ACC112 (cell line): ENCODE results near the gene TMEM121B.

Experiments used
- H2AFZ ChIP-seq: fragments of 200-600 bp; sonication (generic); one replicate; pipeline ENCODE4 v1.6.0; 2017; ENCODE audit warnings: antibody characterized with exemption, low read length; ENCODE audit not compliant: unreplicated experiment
- H3K27ac ChIP-seq: fragments of 200-600 bp; sonication (generic); 2 replicates; pipeline ENCODE4 v1.5.1; 2014; ENCODE audit warnings: low read depth, mild to moderate bottlenecking, antibody characterized with exemption, low read length, moderate library complexity
- H3K27me3 ChIP-seq: fragments of 200-600 bp; sonication (generic); 2 replicates; pipeline ENCODE4 v1.6.1; 2014; ENCODE audit warnings: mild to moderate bottlenecking, antibody characterized with exemption, low read length, moderate library complexity, mixed read lengths; ENCODE audit not compliant: insufficient read depth
- H3K36me3 ChIP-seq: fragments of 200-600 bp; sonication (generic); 2 replicates; pipeline ENCODE4 v1.6.1; 2016; ENCODE audit warnings: mild to moderate bottlenecking, antibody characterized with exemption, low read length, moderate library complexity, mixed read lengths; ENCODE audit not compliant: insufficient read depth
- H3K4me1 ChIP-seq: fragments of 200-600 bp; sonication (generic); one replicate; pipeline ENCODE4 v1.6.1; 2016; ENCODE audit warnings: low read length, mixed read lengths; ENCODE audit not compliant: insufficient read depth, unreplicated experiment, control insufficient read depth
- H3K4me3 ChIP-seq: fragments of 200-600 bp; sonication (generic); 2 replicates; pipeline ENCODE4 v1.5.1; 2014; ENCODE audit warnings: mild to moderate bottlenecking, low read depth, low read length
- H3K79me2 ChIP-seq: fragments of 200-600 bp; sonication (generic); one replicate; pipeline ENCODE4 v1.6.0; 2016; ENCODE audit warnings: low read length; ENCODE audit not compliant: control insufficient read depth, unreplicated experiment, insufficient read depth

TMEM121B gene

GRCh38 chr22:17102297-17102667, 18.9 kb downstream of the TMEM121B start:
- Histone ChIP-seq H3K36me3 (no peaks in the 10 kb centered on the region), H3K4me1 (no peaks in the 10 kb centered on the region), H3K27ac (no peak overlapping the region), H3K4me3 (no peak overlapping the region), H2AFZ (no peak overlapping the region), H3K79me2 (no peaks in the 10 kb centered on the region), H3K27me3 (no peaks in the 10 kb centered on the region)

GRCh38 chr22:17101475-17102296, 19.5 kb downstream of the TMEM121B start:
- no peaks in the 10 kb centered on the region for H3K36me3 ChIP-seq
- no peak overlapping the region for H3K27ac ChIP-seq

GRCh38 chr22:17100621-17101020, 20.5 kb downstream of the TMEM121B start:
- no peaks in the 10 kb centered on the region for H3K36me3 ChIP-seq
- H3K4me3 ChIP-seq, result no peak overlapping the region
- H3K4me1 ChIP-seq, result no peaks in the 10 kb centered on the region
- no peak overlapping the region for H2AFZ ChIP-seq
- no peaks in the 10 kb centered on the region for H3K27me3 ChIP-seq
- H3K79me2 ChIP-seq, result no peaks in the 10 kb centered on the region
- H3K27ac ChIP-seq, result no peak overlapping the region

More at GRCh38 chr22:17101475-17102296, 19.5 kb downstream of the TMEM121B start:
- Histone ChIP-seq H2AFZ (no peak overlapping the region), H3K27me3 (no peaks in the 10 kb centered on the region), H3K4me3 (no peak overlapping the region), H3K79me2 (no peaks in the 10 kb centered on the region), H3K4me1 (no peaks in the 10 kb centered on the region)

DNA sequence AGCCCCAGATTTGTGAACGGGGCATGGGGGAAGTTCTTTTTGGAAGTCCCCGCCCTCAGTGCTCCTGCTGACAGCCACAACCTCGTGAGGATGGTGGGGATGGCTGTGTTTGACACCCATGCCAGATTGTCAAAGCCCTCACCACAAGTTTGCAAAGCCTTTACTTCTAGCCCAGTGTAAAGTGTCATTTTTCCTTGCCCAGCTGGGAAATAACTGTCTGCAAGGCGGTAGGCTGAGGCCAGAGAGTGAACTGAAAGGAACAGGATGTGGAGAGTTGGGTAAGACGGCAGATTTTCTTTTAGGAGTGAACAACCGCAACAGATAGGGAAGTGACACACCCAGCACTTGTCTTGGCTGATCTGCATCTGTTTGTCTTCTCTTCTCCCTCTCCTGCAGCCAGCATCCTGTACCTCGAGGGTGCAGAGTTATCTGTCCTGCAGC, 22.8 kb downstream of the TMEM121B start:
- Histone ChIP-seq H3K27ac (no peak overlapping the region), H3K36me3 (no peaks in the 10 kb centered on the region)

GRCh38 chr22:17097701-17098100, 23.5 kb downstream of the TMEM121B start:
- no peak overlapping the region for H3K27ac ChIP-seq
- H3K36me3 ChIP-seq, result no peaks in the 10 kb centered on the region
- H3K79me2 ChIP-seq, result peaks cover 8% of the 10 kb centered on the region
- H3K4me3 ChIP-seq, result no peak overlapping the region
- H2AFZ ChIP-seq, result no peak overlapping the region
- no peaks in the 10 kb centered on the region for H3K27me3 ChIP-seq
- no peaks in the 10 kb centered on the region for H3K4me1 ChIP-seq

More for the DNA sequence above, 22.8 kb downstream of the TMEM121B start:
- H3K4me1 ChIP-seq, result no peaks in the 10 kb centered on the region
- H2AFZ ChIP-seq, result no peak overlapping the region
- H3K79me2 ChIP-seq, result peaks cover 3% of the 10 kb centered on the region
- no peaks in the 10 kb centered on the region for H3K27me3 ChIP-seq
- H3K4me3 ChIP-seq, result no peak overlapping the region

GRCh38 chr22:17097062-17097461, 24.1 kb downstream of the TMEM121B start:
- no peaks in the 10 kb centered on the region for H3K27me3 ChIP-seq
- no peak overlapping the region for H2AFZ ChIP-seq
- peaks cover 11% of the 10 kb centered on the region for H3K79me2 ChIP-seq
- H3K36me3 ChIP-seq, result no peaks in the 10 kb centered on the region
- H3K27ac ChIP-seq, result no peak overlapping the region
- H3K4me3 ChIP-seq, result no peak overlapping the region
- H3K4me1 ChIP-seq, result no peaks in the 10 kb centered on the region

DNA sequence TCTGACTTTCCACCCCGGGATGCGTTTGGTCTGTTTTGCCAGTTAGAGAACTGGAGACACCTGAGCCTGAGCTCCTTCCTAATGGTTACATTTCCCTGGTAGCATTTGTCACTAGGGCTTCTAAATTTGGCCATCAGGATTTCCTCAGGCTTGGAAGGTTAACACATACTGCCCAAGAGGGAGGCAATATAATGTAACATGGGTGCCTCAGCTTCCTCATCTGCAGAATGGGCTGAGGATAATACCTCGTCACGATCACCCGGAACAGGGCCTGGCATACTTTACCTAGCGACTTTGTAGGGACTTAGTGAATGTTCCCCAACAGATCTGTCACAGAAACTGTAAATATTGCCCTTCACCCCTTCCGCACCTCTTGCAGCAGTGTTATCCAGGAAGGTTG, 25.1 kb downstream of the TMEM121B start:
- Histone ChIP-seq H3K27ac (no peak overlapping the region), H2AFZ (no peak overlapping the region), H3K79me2 (peaks cover 15% of the 10 kb centered on the region), H3K4me1 (no peaks in the 10 kb centered on the region), H3K27me3 (no peaks in the 10 kb centered on the region), H3K36me3 (no peaks in the 10 kb centered on the region), H3K4me3 (no peak overlapping the region)

DNA sequence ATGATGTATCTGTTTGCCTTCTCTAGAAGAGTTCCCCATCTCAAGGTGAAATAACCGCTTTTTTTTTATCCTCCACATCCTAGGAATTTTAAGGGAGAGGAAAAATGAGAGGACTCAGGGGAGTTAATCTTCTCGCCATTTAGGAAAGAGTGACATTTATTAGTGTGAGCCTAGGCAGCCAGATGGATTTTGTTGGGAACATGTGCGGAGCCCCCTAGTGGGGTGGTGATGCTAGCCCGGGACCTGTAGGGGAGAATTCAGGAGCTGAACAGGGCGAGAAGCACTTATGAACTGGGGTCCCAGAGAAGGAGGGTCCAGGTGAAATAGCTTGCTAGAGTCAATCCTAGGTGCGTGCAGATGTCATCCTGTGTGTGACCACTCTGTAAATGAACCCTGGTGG, 25.6 kb downstream of the TMEM121B start:
- Histone ChIP-seq H3K79me2 (peaks cover 20% of the 10 kb centered on the region), H3K36me3 (no peaks in the 10 kb centered on the region), H3K4me1 (no peaks in the 10 kb centered on the region), H2AFZ (no peak overlapping the region), H3K4me3 (no peak overlapping the region), H3K27ac (no peak overlapping the region), H3K27me3 (no peaks in the 10 kb centered on the region)

DNA sequence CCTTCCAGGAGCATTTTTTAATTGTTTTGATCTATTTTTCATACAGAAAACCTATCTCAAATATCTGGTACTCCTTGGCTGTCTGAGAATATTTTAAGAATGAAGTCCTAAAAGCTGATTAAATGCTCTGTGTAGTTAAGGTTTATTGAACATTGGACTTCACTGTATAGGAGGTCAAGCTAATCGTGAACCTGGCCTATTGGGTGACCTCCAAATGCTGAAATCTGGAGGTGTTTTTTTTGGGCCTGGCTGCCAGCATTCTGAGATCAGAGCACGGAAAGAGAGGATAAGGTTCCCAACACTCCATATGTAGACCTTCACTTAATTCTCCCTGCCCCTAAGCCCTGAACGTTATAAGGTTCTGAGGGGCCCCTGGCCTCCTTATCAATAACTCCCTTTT, 28.1 kb downstream of the TMEM121B start:
- Histone ChIP-seq H3K4me1 (no peaks in the 10 kb centered on the region), H3K27ac (no peak overlapping the region), H2AFZ (no peak overlapping the region), H3K27me3 (no peaks in the 10 kb centered on the region), H3K36me3 (no peaks in the 10 kb centered on the region), H3K4me3 (no peak overlapping the region), H3K79me2 (peaks cover 25% of the 10 kb centered on the region)

GRCh38 chr22:17091851-17092250, 29.3 kb downstream of the TMEM121B start:
- Histone ChIP-seq H2AFZ (no peak overlapping the region), H3K27ac (no peak overlapping the region), H3K36me3 (no peaks in the 10 kb centered on the region), H3K79me2 (peaks cover 37% of the 10 kb centered on the region), H3K4me1 (peaks cover 2% of the 10 kb centered on the region), H3K27me3 (no peaks in the 10 kb centered on the region), H3K4me3 (no peak overlapping the region)

- Histone ChIP-seq H3K27ac (no peak overlapping the region), H3K4me1 (peaks cover 6% of the 10 kb centered on the region), H3K4me3 (no peak overlapping the region), H3K79me2 (peaks cover 50% of the 10 kb centered on the region), H2AFZ (no peak overlapping the region), H3K36me3 (no peaks in the 10 kb centered on the region), H3K27me3 (no peaks in the 10 kb centered on the region)
Measured at GRCh38 chr22:17090550-17090949, 30.6 kb downstream of the TMEM121B start.
